ENCODE measurements around the gene PLEKHG1. TPM values are rescaled to one million over a fixed set of nuclear protein-coding genes. Genes with fewer than 3 reads are reported as not detected.

The PLEKHG1 gene
- total RNA-seq, 1 experiment from 2014 or later = 1.4 TPM

- Histone ChIP-seq H3K9ac (ENCODE audit: low read length) (no peak overlapping the region), H3K27ac (ENCODE audit: low read length) (no peak overlapping the region), H4K20me1 (ENCODE audit: low read length) (no peaks in the 10 kb centered on the region), H3F3A (ENCODE audit: low read length, unreplicated experiment) (no peaks in the 10 kb centered on the region), H3K27me3 (ENCODE audit: low read length) (no peaks in the 10 kb centered on the region), H3K79me2 (ENCODE audit: low read length) (no peaks in the 10 kb centered on the region), H3K9me3 (ENCODE audit: low read length) (no peaks in the 10 kb centered on the region), H2AFZ (ENCODE audit: low read length) (no peak overlapping the region), H3K4me1 (ENCODE audit: insufficient read depth, low read length) (no peaks in the 10 kb centered on the region), H3K4me3 (ENCODE audit: low read length) (no peak overlapping the region), H3K9me2 (replicated peaks; ENCODE audit: low read length) (no peaks in the 10 kb centered on the region), H3K36me3 (ENCODE audit: low read depth, low read length) (no peaks in the 10 kb centered on the region), H3K4me2 (ENCODE audit: low read length) (no peak overlapping the region)
- CTCF ChIA-PET = no interaction called here
- DNase-seq = no peak
- POLR2A ChIA-PET (ENCODE audit: unreplicated experiment) = no interaction called here
- intact Hi-C loops (cut with micrococcal nuclease) = no loop called here
- no peak for ATAC-seq
- no TSS peak for BruUV-seq (replicated peaks)
- TF ChIP-seq CTCF (conservative IDR thresholded peaks at IDR 0.05; ENCODE audit: low read depth, low read length) (no peak), EZH2 (IDR thresholded peaks at IDR 0.05; ENCODE audit: low read length, unreplicated experiment) (no peak), EZH2phosphoT487 (IDR thresholded peaks at IDR 0.05; ENCODE audit: borderline replicate concordance, low read length) (no peak)
Observed at GRCh38 chr6:150646228-150646627, 46.5 kb downstream of the PLEKHG1 start.

DNA sequence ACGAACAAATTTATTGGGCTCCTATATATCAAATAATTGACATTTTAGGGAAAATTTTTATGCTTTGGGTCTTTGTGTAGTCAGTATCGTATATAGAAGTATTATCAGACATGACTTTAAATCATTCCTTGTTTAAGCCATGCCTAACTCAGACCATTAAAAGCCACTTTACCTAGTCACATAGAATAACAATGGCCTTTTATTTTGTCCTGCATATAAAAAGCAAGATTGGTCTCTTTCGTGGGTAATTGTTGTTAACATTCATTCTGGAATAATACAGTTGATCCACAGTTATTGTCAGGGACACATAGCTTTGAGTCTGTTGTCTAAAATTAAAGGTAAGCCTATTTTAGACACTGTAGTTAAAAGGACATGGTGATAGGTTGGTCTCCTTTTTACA is 47.4 kb downstream of the PLEKHG1 start:
- H3K9me2 ChIP-seq (replicated peaks; ENCODE audit: low read length) = no peaks in the 10 kb centered on the region
- BruUV-seq (replicated peaks) = no TSS peak
- POLR2A ChIA-PET (ENCODE audit: unreplicated experiment) = no interaction called here
- ATAC-seq = no peak
- H3K79me2 ChIP-seq (ENCODE audit: low read length) = no peaks in the 10 kb centered on the region
- CTCF ChIA-PET = no interaction called here
- H3K4me1 ChIP-seq (ENCODE audit: insufficient read depth, low read length) = no peaks in the 10 kb centered on the region
- DNase-seq = no peak
- no peak for TF ChIP-seq CTCF (conservative IDR thresholded peaks at IDR 0.05; ENCODE audit: low read depth, low read length)
- TF ChIP-seq EZH2phosphoT487 (IDR thresholded peaks at IDR 0.05; ENCODE audit: borderline replicate concordance, low read length) = no peak
- no peak for TF ChIP-seq EZH2 (IDR thresholded peaks at IDR 0.05; ENCODE audit: low read length, unreplicated experiment)
- no peaks in the 10 kb centered on the region for H3K27me3 ChIP-seq (ENCODE audit: low read length)
- no peaks in the 10 kb centered on the region for H3K36me3 ChIP-seq (ENCODE audit: low read depth, low read length)
- intact Hi-C loops (cut with micrococcal nuclease) = no loop called here
- no peak overlapping the region for H3K27ac ChIP-seq (ENCODE audit: low read length)
- no peaks in the 10 kb centered on the region for H4K20me1 ChIP-seq (ENCODE audit: low read length)
- H3K4me2 ChIP-seq (ENCODE audit: low read length) = no peak overlapping the region
- H3F3A ChIP-seq (ENCODE audit: low read length, unreplicated experiment) = no peaks in the 10 kb centered on the region
- no peak overlapping the region for H3K9ac ChIP-seq (ENCODE audit: low read length)
- no peak overlapping the region for H2AFZ ChIP-seq (ENCODE audit: low read length)
- H3K4me3 ChIP-seq (ENCODE audit: low read length) = no peak overlapping the region
- no peaks in the 10 kb centered on the region for H3K9me3 ChIP-seq (ENCODE audit: low read length)

Other genes starting within 250 kb of the PLEKHG1 start
- gene IYD, start 230.9 kb upstream of the PLEKHG1 start, total RNA-seq (2014; rRNA removed) = 0.04 TPM in 1 of 2 replicates, not detected in the other